BLaER1 (cell line): ENCODE measurements around the gene ANKRD29.

Experiments
- H3K27ac ChIP-seq: shearing (Covaris generic); formaldehyde crosslinking; 2 replicates; pipeline ENCODE4 v1.8.1; 2022
- H3K27me3 ChIP-seq: shearing (Covaris generic); formaldehyde crosslinking; 2 replicates; pipeline ENCODE4 v1.8.1; 2022
- H3K36me3 ChIP-seq: shearing (Covaris generic); formaldehyde crosslinking; 2 replicates; pipeline ENCODE4 v1.8.1; 2022
- H3K4me1 ChIP-seq: shearing (Covaris generic); formaldehyde crosslinking; 2 replicates; pipeline ENCODE4 v1.8.1; 2022
- H3K4me2 ChIP-seq: shearing (Covaris generic); formaldehyde crosslinking; 2 replicates; pipeline ENCODE4 v1.8.1; 2022
- H3K4me3 ChIP-seq: shearing (Covaris generic); formaldehyde crosslinking; 2 replicates; pipeline ENCODE4 v1.8.1; 2022
- H3K9ac ChIP-seq: shearing (Covaris generic); formaldehyde crosslinking; 2 replicates; pipeline ENCODE4 v1.8.1; 2022
- H3K9me3 ChIP-seq: shearing (Covaris generic); formaldehyde crosslinking; 2 replicates; pipeline ENCODE4 v1.8.1; 2022
- H4K20me1 ChIP-seq: shearing (Covaris generic); formaldehyde crosslinking; 2 replicates; pipeline ENCODE4 v1.8.1; 2022
- Cebpa-rat ChIP-seq: shearing (Covaris generic); IDR thresholded peaks from 2 replicates; pipeline ENCODE4 v1.8.1; 2022

Gene ANKRD29

DNA sequence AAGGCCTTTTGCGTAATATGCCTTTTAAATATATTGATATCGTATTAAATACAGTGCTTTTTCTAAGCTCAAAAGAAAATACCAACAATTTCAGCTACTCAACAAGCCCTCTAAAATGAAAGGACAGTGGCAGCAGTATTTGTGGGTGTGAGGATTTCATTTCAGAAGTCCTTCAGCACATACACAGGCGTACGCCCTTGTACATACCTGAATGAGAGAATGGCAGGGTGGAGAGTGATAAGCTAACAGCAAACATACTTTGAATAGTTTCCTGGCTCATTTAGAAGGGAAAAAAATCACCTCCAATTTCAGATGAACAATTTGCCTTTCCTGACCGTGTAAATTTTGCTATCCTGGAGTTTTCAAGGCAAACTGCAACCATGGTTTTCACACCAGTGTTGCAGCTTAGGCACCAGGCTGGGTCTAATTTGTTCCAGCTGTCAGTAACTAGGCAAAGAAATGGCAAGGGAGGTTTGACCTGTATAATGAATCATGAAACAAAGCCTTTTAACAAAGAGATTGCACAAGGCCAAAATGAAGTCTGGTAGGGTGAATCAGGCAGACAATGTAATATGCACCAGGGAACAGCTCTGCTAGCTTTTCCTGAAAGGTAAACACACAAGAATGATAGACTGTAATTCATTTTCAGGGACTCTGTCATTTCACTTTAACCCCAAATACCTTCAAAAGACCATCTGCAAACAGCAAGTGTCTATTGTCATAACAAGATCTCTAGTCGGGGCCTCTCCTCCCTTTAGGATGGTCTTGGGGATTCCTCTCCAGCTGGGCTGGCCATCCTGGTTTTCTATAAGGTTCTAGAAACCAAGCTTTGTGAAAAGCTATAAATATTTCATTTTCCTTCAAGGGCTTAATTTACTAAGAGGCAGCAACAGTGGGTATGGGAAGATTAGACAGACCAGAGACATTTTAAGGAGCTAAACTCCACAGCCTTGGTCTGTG, 11.5 kb downstream of the ANKRD29 start:
- Histone ChIP-seq H3K27ac (no peak overlapping the region), H3K4me2 (no peak overlapping the region), H3K9ac (no peak overlapping the region), H3K27me3 (no peaks in the 10 kb centered on the region), H4K20me1 (no peaks in the 10 kb centered on the region), H3K4me1 (peaks cover 6% of the 10 kb centered on the region; the same call in 1 of the 2 replicates), H3K9me3 (no peaks in the 10 kb centered on the region), H3K4me3 (no peak overlapping the region), H3K36me3 (no peaks in the 10 kb centered on the region)
- TF ChIP-seq Cebpa-rat, result no peak

DNA sequence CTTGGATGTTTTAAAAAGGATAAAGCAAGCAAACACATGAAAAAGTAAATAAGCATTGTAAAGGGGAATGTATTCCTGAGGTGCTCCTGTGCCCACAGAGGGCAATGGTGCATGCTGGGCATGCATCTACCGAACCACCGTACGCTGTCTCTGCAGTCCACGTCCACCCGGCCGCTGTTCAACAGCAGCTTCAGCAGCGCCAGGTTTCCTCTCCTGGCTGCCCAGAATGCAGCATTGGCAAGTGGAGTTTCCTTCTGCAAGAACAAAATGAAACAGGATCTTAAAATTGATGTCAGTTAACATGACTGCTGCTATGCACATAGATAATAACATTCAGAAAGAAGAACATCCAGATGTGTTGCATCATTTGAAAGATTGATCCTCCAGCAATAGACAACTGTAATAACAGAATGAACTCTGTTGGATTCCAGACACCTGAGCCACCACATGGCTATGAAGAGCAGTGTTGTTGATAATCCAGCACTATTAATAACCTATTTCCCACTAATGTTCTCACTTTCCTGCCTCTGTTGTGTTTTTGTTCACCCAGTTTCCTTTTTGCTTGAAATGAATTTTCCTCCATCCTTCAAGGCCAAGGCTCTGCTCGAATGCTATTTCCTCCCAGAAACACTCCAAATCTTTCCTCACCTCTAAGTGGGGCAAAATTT, 13.6 kb downstream of the ANKRD29 start:
- Histone ChIP-seq H3K36me3 (no peaks in the 10 kb centered on the region), H3K4me2 (no peak overlapping the region), H3K9me3 (no peaks in the 10 kb centered on the region), H4K20me1 (no peaks in the 10 kb centered on the region), H3K27ac (no peak overlapping the region), H3K4me3 (no peak overlapping the region), H3K27me3 (no peaks in the 10 kb centered on the region), H3K9ac (no peak overlapping the region), H3K4me1 (peaks cover 6% of the 10 kb centered on the region; the same call in 1 of the 2 replicates)
- TF ChIP-seq Cebpa-rat, result no peak

DNA sequence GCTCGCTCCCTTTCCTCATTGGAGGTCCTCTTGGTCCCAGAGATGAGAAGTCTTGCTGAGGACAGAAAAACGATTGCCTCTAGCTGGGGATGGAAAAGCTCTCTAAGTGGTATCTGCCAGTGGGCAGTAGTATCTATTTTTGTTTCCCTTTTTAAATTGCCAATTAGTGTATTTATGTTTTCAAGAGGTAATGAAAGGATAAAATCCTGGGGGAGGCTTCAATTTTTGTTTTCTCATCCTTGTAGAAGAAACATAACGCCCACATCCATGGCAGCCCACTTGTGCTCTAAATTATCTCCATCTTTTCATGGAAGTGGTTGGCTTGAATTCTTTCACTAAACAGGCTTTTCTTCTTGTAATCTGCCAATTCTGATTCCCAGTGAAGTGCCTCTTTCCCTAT, 14.3 kb downstream of the ANKRD29 start:
- H3K36me3 ChIP-seq, result no peaks in the 10 kb centered on the region
- H3K4me1 ChIP-seq, result peaks cover 6% of the 10 kb centered on the region; the same call in 1 of the 2 replicates
- no peak overlapping the region for H3K4me3 ChIP-seq
- no peaks in the 10 kb centered on the region for H3K9me3 ChIP-seq
- H3K27ac ChIP-seq, result no peak overlapping the region
- TF ChIP-seq Cebpa-rat, result no peak
- no peaks in the 10 kb centered on the region for H4K20me1 ChIP-seq
- H3K9ac ChIP-seq, result no peak overlapping the region
- H3K27me3 ChIP-seq, result no peaks in the 10 kb centered on the region
- no peak overlapping the region for H3K4me2 ChIP-seq

DNA sequence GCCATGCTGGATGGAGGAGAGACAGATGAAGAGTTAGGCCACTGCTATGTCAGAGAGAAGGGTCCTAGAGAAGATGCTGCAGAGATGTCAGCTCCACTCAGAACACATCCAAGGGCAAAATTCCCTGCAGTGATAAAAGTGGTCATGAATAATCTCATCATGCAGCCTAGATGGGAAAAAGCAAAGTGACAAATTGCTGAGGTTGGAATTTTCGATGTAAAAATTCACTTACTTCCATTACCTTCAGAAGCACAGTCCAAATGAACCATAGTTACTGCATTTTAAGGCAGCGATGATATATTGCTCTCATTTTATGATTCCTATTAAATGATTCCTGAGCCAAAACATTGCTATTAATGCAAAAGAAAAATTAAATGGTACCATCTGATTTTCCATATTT, 16.4 kb downstream of the ANKRD29 start:
- no peaks in the 10 kb centered on the region for H4K20me1 ChIP-seq
- peaks cover 6% of the 10 kb centered on the region; the same call in 1 of the 2 replicates for H3K4me1 ChIP-seq
- no peak overlapping the region for H3K4me2 ChIP-seq
- H3K9me3 ChIP-seq, result peaks cover 15% of the 10 kb centered on the region
- 0 out of 2 replicates have a peak, but pooled peaks cover 6% of the 10 kb centered on the region for H3K36me3 ChIP-seq
- H3K27me3 ChIP-seq, result no peaks in the 10 kb centered on the region
- no peak overlapping the region for H3K4me3 ChIP-seq
- no peak for TF ChIP-seq Cebpa-rat
- H3K27ac ChIP-seq, result no peak overlapping the region
- H3K9ac ChIP-seq, result no peak overlapping the region

DNA sequence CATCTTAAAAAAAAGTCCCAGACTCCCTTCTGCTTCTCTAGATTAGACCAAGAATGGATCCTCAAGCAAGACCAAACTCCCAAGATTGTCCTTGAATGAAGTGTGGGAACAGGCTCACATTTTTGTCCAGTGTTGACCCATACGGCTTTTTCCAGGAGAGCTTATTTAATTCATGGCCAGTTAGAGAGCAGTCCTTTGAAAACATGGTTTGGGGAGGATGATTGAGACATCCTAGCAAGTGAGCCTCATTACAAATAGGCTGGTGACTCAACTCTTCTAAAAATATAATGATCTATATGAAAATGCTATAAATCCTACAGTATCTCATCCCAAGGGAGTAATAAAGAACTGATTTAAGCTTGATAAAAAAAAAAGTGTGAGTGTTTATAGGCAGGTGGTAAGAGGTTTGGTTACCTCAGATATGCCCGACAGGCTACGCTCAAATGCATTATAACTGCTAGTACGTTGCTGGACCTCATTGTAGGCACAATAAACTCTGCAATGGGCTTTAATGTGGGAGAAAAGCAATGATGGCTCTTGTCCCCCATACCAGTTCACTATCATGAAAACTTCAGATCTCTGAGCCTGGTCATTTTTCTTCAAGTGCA, 17.0 kb downstream of the ANKRD29 start:
- H3K4me2 ChIP-seq, result no peak overlapping the region
- no peaks in the 10 kb centered on the region for H3K27me3 ChIP-seq
- peaks cover 6% of the 10 kb centered on the region; the same call in 1 of the 2 replicates for H3K4me1 ChIP-seq
- no peak overlapping the region for H3K9ac ChIP-seq
- H3K36me3 ChIP-seq, result 0 out of 2 replicates have a peak, but pooled peaks cover 6% of the 10 kb centered on the region
- no peak for TF ChIP-seq Cebpa-rat
- no peak overlapping the region for H3K27ac ChIP-seq
- H3K9me3 ChIP-seq, result peaks cover 21% of the 10 kb centered on the region
- H4K20me1 ChIP-seq, result no peaks in the 10 kb centered on the region
- H3K4me3 ChIP-seq, result no peak overlapping the region

DNA sequence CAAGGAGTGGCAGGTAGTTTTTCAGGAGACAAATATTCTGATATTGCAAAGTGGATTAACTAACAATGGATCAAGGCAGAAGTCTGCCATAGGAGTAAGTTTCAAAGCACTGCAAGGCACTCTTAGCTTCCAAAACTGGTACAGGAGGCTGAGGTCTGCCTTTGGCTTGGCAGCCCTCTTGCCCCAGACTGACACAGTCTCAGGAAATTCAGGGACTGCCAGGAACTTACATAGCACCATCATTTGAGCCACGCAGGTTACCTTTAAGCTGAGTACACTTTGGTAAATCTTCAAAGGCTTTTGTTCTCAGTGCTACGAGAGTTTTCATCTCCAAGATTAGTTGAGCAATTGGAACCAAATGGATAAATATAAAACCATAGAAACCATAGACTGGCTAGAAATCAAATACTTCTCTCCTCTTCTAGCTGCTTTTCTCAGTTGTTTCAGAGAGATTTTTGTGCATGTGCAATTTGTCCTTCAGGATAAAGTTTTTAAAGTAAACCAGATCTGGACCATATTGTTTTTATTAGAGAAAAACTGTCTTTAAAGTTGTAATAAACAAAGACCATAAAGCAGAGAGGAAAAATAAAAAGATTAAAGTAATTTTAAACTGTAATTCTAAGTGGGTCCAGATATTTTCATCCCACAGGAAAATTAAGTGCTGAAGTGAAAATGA, 18.8 kb downstream of the ANKRD29 start:
- H3K4me1 ChIP-seq, result peaks cover 6% of the 10 kb centered on the region; the same call in 1 of the 2 replicates
- no peak overlapping the region for H3K27ac ChIP-seq
- no peaks in the 10 kb centered on the region for H4K20me1 ChIP-seq
- TF ChIP-seq Cebpa-rat, result no peak
- H3K4me3 ChIP-seq, result no peak overlapping the region
- 0 out of 2 replicates have a peak, but pooled peaks cover 6% of the 10 kb centered on the region for H3K36me3 ChIP-seq
- no peak overlapping the region for H3K9ac ChIP-seq
- no peaks in the 10 kb centered on the region for H3K27me3 ChIP-seq
- peaks cover 21% of the 10 kb centered on the region for H3K9me3 ChIP-seq
- no peak overlapping the region for H3K4me2 ChIP-seq

DNA sequence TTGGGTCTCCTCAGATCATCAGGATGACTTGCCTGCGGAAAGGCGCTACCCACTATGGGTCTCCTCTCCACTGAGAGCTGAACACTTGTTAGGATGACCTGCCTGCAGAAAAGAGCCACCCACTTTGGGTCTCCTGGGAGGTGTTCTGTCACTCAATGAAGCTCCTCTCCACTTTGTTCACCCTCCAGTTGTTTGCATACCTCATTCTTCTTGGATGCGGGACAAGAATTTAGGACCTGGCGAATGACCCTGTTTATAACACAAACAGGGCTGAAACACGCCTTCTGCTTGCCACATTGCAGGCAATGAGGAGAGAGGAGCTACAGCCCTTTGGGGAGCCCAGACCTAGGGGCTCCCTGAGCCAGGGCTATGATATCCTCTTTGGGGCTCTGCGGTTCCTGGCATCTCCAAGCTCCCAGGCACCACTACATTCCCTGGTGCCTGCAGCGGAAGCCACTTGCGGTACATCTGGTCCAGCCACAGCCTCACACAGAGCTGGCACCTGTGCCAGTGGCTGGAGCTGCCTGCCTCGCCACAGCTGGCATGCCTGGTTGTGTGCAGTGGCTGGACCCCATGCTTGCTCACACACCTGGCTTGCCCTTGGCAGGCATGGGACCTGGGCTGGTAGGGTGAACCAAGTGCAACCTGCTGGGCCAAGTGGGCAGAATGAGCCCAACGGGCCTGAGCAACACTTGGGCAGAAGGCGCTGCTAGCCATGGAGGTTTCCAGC, 20.6 kb downstream of the ANKRD29 start:
- Histone ChIP-seq H3K36me3 (0 out of 2 replicates have a peak, but pooled peaks cover 6% of the 10 kb centered on the region), H3K9me3 (peaks cover 21% of the 10 kb centered on the region), H3K4me2 (no peak overlapping the region), H3K4me1 (no peaks in the 10 kb centered on the region), H3K27ac (no peak overlapping the region), H4K20me1 (no peaks in the 10 kb centered on the region), H3K27me3 (no peaks in the 10 kb centered on the region), H3K4me3 (no peak overlapping the region; the same call in 1 of the 2 replicates), H3K9ac (no peak overlapping the region)
- TF ChIP-seq Cebpa-rat, result no peak

DNA sequence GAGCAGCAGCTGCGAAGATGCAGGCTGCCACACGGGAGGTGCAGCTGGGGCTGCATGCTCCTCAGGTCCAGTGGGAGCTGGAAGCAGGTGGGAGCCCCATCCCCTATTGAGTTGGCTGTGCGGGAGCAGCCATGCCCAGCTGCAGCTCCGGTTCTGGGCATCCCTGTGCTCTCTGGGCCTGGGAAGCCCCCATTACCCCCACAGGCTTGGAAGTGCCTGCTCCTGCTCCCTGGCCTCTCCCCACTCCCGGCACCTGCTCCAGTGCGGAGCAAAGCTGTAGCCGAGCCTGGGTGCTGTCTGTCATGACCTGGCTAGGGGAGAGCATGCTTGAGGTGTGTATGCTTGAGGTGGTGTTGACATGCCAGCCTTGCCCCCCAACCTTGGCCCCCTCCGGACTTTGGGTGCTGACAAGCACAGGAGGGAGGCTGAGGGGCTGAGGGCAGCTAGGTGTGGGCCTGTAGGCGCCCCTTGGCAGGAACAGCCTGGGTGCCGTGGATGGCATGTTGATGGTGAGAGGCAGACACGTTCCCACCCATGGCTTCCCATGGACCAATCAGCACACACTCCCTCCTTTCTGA, 21.5 kb downstream of the ANKRD29 start:
- Histone ChIP-seq H3K27me3 (no peaks in the 10 kb centered on the region), H3K9me3 (peaks cover 21% of the 10 kb centered on the region), H3K36me3 (0 out of 2 replicates have a peak, but pooled peaks cover 6% of the 10 kb centered on the region), H3K9ac (no peak overlapping the region), H3K27ac (no peak overlapping the region), H3K4me3 (no peak overlapping the region), H3K4me1 (no peaks in the 10 kb centered on the region), H3K4me2 (no peak overlapping the region), H4K20me1 (no peaks in the 10 kb centered on the region)
- no peak for TF ChIP-seq Cebpa-rat
